NB4 (cell line): ENCODE data around the gene KLHL10.

Source experiments
- DNase-seq: peaks from one replicate; pipeline ENCODE4 v3.0.0; 2010; ENCODE audit warnings: low read depth
- H3K4me3 ChIP-seq: one replicate; pipeline ENCODE4 v1.5.1; 2011; ENCODE audit warnings: mild to moderate bottlenecking, low read depth, low read length, moderate library complexity
- CTCF ChIP-seq: IDR thresholded peaks from one replicate; pipeline ENCODE4 v1.5.1; 2012; ENCODE audit warnings: low read depth, low read length
- MAX ChIP-seq: IDR thresholded peaks from 2 replicates; pipeline ENCODE4 v1.6.1; 2011; ENCODE audit warnings: low read depth, low read length
- MYC ChIP-seq: IDR thresholded peaks from 2 replicates; pipeline ENCODE4 v1.6.1; 2011; ENCODE audit warnings: low read depth, low read length
- POLR2A ChIP-seq: IDR thresholded peaks from 2 replicates; pipeline ENCODE4 v1.6.1; 2011; ENCODE audit warnings: mild to moderate bottlenecking; ENCODE audit not compliant: insufficient read length; ENCODE audit errors: extremely low read depth

Gene KLHL10

DNA sequence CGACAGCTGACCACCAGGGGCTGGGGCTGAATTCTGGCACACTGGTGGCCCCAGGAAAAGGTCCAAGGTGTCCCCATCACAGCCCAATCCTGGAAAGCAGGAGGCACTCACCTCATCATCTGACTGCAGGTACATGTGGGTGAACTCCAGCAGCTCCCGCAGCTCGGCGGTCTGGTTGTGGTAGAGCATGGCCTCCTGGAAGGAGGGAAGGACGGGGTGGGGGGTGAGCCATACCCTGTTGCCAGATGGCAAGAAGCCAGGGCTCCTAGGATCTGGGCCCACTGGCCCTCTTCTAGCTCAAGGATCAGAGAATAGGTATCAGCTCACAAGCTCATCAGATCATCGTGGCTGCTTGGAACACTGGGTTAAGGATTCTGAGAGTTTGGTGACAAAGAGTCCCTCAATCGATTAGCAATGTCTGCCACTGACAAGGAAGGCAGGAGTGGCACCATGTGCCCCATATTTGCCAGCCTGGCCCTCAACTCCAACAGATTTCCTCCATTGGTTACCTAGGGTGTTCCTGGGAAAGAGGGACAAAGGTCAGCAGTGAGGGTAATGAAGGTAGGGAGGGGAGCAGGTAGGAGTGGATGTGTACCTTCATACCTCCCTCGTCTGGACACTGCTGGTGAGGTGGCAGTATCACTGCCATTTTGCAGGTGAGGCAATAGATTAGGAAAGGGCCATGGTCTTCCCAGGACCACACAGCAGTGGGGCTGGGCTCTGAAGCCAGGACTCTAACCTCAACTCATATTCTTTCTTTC, 30.8 kb upstream of the KLHL10 start:
- TF ChIP-seq POLR2A (no peak), CTCF (no peak), MYC (no peak)
- no peak for DNase-seq

DNA sequence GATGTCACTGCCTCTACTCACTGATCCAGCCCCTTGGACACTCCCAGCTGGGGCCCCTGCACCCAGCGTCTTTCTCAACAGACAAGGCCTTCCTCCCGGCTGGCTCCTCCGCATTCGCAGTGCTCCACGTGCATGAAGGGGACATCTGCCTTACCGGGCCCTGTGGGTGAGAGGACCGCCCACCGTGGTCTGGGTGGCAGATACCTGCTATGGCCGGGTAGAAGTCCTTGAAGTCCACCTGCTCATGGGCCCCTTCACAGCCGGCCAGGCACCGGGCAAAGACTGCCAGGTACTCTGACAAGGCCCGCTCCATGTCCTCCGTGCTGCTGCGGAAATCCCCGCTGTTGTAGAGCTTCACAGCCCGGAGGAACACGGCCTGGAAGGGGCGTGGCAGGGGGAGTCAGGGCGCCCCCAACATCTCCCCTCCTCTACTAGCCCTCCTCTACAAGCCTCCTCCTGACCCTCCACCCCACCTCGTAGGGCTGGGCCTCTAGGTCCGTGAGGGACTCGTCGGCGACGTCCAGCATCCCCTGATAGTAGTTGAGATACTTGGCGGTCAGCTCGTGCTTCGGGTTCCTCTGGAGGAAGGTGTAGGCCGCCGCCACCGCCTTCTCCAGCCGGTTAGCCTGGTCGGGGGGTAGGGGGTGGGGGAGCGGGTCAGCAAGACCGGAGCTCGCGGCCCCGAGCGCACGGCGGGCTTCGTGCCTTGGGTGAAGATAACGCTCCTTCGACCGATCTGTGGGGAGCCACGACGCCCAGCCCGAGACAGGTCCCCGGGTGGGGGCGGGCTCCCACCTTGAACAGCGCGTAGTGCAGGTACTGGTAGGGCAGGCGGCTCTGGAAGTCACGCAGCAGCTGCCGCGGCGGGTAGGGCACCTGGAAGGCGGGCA, 26.7 kb upstream of the KLHL10 start:
- TF ChIP-seq MAX (no peak), MYC (no peak), POLR2A (no peak), CTCF (no peak)

More for the DNA sequence above, 30.8 kb upstream of the KLHL10 start:
- H3K4me3 ChIP-seq: no peak overlapping the region

GRCh38 chr17:41811549-41812380, 25.9 kb upstream of the KLHL10 start, which contains the start of gene P3H4:
Gene P3H4, minus strand, starts transcription at chr17:41811949. Its CDS starts 34 bp downstream, at chr17:41811915.
- DNase-seq: peak; percentile 80
- TF ChIP-seq MAX: peak; percentile 33; the same call in 1 of the 2 replicates
- TF ChIP-seq POLR2A: peak; percentile 49
- TF ChIP-seq CTCF: peak; percentile 37
- peak; percentile 32 for TF ChIP-seq MYC
- peak within 1 kb of the TSS; percentile 57 for H3K4me3 ChIP-seq

More for the DNA sequence above, 26.7 kb upstream of the KLHL10 start:
- peak overlapping the region; percentile 57 for H3K4me3 ChIP-seq
- DNase-seq: no peak

GRCh38 chr17:41812381-41813151, 25.1 kb upstream of the KLHL10 start, which contains the start of gene FKBP10:
Gene FKBP10, plus strand, starts transcription at chr17:41813004. Its CDS starts 31 bp downstream, at chr17:41813035.
- H3K4me3 ChIP-seq: no peak within 1 kb of the TSS
- no peak for DNase-seq
- no peak for TF ChIP-seq CTCF
- TF ChIP-seq POLR2A: no peak
- TF ChIP-seq MYC: no peak

DNA sequence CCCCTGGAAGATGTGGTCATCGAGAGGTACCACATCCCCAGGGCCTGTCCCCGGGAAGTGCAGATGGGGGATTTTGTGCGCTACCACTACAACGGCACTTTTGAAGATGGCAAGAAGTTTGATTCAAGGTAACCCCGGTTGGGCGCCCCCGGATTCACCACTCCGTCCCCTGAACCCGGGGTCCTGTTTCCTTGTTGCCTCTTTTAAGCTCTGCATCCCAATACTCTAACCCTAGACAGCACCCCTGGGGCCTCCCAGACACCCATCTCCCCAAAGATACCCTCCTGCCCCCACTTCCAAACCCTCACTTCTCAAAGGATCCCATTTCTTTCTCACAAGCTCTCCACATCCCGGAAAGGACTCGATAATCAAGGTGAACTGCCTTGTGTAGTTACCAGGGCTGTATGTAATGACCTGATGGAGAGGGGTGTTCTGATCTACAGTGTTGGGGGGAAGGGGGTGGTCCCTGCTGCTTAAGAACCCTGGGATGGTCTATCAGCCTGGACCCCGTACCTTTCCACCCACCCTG, 24.4 kb upstream of the KLHL10 start:
- no peak overlapping the region for H3K4me3 ChIP-seq
- TF ChIP-seq MAX (no peak), MYC (no peak), CTCF (no peak), POLR2A (no peak)
- no peak for DNase-seq
